Subcutaneous abdominal adipose tissue (tissue), 5 donors: ENCODE data around the gene SLC28A3.
"Not testable (repeated sequence)": the region's sequence is repeated elsewhere in the genome, so short reads cannot be mapped to it uniquely, and the experiment has no call there.

ENCODE experiments used
- H3K27ac ChIP-seq: one replicate; pipeline ENCODE4 v1.7.0; 2013; ENCODE audit warnings: low read depth, mild to moderate bottlenecking, inconsistent platforms, low read length, moderate library complexity
- H3K27me3 ChIP-seq, 5 donors: one replicate each; pipeline ENCODE4 v1.7.0; 2013; ENCODE audit warnings: low read length in 5 of 5, inconsistent platforms in 1 of 5; ENCODE audit not compliant: control insufficient read depth in 5 of 5, insufficient read depth in 4 of 5
- H3K36me3 ChIP-seq, 5 donors: one replicate each; pipeline ENCODE4 v1.7.0; 2013; ENCODE audit warnings: low read length in 5 of 5; ENCODE audit not compliant: control insufficient read depth in 5 of 5, insufficient read depth in 5 of 5
- H3K4me1 ChIP-seq, 5 donors: one replicate each; pipeline ENCODE4 v1.7.0; 2013; ENCODE audit warnings: low read length in 5 of 5, mild to moderate bottlenecking in 3 of 5, moderate library complexity in 1 of 5; ENCODE audit not compliant: control insufficient read depth in 5 of 5, insufficient read depth in 5 of 5
- H3K4me3 ChIP-seq, 5 donors: one replicate each; pipeline ENCODE4 v1.7.0; 2013; ENCODE audit warnings: low read length in 5 of 5, low read depth in 1 of 5
- H3K9ac ChIP-seq, 5 donors: one replicate each; pipeline ENCODE4 v1.7.0; 2013; ENCODE audit warnings: low read length in 5 of 5, mild to moderate bottlenecking in 4 of 5, moderate library complexity in 3 of 5
- H3K9me3 ChIP-seq, 5 donors: one replicate each; pipeline ENCODE4 v1.7.0; 2013; ENCODE audit warnings: low read length in 5 of 5; ENCODE audit not compliant: control insufficient read depth in 5 of 5
- donor health status: healthy.
- donor health status: healthy.
- donor health status: healthy.
- donor health status: healthy.
- donor health status: healthy.

Gene SLC28A3, protein sequence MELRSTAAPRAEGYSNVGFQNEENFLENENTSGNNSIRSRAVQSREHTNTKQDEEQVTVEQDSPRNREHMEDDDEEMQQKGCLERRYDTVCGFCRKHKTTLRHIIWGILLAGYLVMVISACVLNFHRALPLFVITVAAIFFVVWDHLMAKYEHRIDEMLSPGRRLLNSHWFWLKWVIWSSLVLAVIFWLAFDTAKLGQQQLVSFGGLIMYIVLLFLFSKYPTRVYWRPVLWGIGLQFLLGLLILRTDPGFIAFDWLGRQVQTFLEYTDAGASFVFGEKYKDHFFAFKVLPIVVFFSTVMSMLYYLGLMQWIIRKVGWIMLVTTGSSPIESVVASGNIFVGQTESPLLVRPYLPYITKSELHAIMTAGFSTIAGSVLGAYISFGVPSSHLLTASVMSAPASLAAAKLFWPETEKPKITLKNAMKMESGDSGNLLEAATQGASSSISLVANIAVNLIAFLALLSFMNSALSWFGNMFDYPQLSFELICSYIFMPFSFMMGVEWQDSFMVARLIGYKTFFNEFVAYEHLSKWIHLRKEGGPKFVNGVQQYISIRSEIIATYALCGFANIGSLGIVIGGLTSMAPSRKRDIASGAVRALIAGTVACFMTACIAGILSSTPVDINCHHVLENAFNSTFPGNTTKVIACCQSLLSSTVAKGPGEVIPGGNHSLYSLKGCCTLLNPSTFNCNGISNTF

DNA sequence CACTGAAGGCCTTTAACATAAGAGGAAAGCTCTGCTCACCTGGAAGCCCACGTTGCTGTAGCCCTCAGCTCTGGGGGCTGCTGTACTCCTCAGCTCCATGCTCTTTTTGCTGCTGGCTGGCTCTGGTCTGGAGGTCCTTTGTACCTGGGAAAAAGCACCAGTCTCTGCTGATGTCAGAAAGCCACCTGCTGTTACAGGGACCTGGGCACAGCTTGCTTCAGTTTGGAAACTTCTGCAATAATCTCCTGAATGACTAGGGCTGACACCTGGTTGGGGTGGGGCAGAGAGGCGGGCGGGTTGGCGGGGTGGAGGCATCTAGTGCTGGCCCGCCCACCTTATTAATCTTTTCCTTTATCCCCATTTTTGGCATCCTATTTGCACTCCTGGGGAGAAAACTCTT is at the start of gene SLC28A3:
TSS of gene SLC28A3 (minus strand) at position 224 of the 400 bp plus-strand sequence. CDS start at position 99, 125 bp downstream.
- no peaks in the 10 kb centered on the region for H3K9me3 ChIP-seq
- H3K36me3 ChIP-seq, result no peaks in the 10 kb centered on the region
- H3K27ac ChIP-seq, result no peak within 1 kb of the TSS
- no peak within 1 kb of the TSS for H3K4me3 ChIP-seq
- no peak within 1 kb of the TSS for H3K9ac ChIP-seq
- no peaks in the 10 kb centered on the region for H3K4me1 ChIP-seq
- no peaks in the 10 kb centered on the region for H3K27me3 ChIP-seq

DNA sequence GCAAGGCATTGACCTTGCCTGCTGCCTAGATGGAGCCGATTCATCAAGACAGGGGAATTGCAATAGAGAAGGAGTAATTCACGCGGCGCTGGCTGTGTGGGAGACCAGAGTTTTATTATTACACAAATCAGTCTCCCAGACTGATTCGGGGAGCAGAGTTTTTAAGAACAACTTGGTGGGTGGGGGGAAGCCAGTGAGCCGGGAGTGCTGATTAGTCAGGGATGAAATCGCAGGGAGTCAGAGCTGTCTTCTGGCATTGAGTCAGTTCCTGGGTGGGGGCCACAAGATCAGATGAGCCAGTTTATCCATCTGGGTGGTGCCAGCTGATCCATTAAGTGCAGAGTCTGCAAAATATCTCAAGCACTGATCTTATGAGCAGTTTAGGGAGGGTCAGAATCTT is 49.7 kb upstream of the SLC28A3 start:
- not testable (repeated sequence) for H3K4me3 ChIP-seq, H3K9ac ChIP-seq

DNA sequence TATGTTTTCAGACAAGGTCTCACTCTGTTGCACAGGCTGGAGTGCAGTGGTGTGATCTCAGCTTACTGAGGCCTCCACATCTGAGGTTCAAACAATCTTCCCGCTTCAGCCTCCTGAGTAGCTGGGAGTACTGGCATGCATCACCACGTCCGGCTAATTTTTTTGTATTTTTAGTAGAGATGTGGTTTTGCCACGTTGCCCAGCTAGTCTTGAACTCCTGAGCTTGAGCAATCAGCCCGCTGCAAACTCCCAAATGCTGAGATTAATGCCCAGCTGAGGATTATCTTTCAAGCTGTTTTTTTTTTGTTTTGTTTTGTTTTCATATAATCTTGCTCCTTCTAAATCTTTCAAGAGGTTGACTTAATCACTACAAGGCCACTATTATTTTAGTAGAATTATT is 47.3 kb upstream of the SLC28A3 start:
- Histone ChIP-seq H3K4me3 (no peak overlapping the region), H3K27me3 (peaks cover 0 to 2% (median 0%) of the 10 kb centered on the region in 5 donors), H3K9ac (no peak overlapping the region), H3K4me1 (peaks cover 0 to 3% (median 0%) of the 10 kb centered on the region in 5 donors), H3K27ac (no peak overlapping the region), H3K36me3 (no peaks in the 10 kb centered on the region), H3K9me3 (no peaks in the 10 kb centered on the region)

More for the DNA sequence above, 49.7 kb upstream of the SLC28A3 start:
- H3K27ac ChIP-seq, H3K27me3 ChIP-seq, H3K4me1 ChIP-seq, H3K36me3 ChIP-seq, H3K9me3 ChIP-seq: not testable (repeated sequence)

DNA sequence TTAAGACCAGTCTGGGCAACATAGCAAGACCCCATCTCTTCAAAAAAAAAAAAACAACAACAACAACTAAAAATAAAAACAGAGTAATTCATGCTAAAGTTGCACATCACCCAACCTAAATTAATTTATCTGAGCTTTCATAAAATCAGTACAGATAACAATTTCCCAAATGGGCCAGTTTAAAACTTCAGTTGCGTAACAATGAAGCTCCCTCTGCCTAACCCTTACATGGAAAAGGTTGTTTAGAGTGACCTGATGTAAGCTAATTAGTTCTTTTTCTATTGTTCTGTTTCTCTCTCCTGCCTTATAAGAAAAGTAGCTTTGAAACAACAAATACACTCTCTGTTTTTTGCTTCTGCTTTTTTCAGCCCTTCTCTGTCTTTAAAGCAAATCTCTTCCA is 46.2 kb upstream of the SLC28A3 start:
- peaks cover 0 to 2% (median 0%) of the 10 kb centered on the region in 5 donors for H3K27me3 ChIP-seq
- H3K9ac ChIP-seq, result no peak overlapping the region
- H3K4me1 ChIP-seq, result peaks cover 0 to 8% (median 0%) of the 10 kb centered on the region in 5 donors
- H3K9me3 ChIP-seq, result no peaks in the 10 kb centered on the region
- no peak overlapping the region for H3K27ac ChIP-seq
- H3K4me3 ChIP-seq, result no peak overlapping the region
- no peaks in the 10 kb centered on the region for H3K36me3 ChIP-seq

DNA sequence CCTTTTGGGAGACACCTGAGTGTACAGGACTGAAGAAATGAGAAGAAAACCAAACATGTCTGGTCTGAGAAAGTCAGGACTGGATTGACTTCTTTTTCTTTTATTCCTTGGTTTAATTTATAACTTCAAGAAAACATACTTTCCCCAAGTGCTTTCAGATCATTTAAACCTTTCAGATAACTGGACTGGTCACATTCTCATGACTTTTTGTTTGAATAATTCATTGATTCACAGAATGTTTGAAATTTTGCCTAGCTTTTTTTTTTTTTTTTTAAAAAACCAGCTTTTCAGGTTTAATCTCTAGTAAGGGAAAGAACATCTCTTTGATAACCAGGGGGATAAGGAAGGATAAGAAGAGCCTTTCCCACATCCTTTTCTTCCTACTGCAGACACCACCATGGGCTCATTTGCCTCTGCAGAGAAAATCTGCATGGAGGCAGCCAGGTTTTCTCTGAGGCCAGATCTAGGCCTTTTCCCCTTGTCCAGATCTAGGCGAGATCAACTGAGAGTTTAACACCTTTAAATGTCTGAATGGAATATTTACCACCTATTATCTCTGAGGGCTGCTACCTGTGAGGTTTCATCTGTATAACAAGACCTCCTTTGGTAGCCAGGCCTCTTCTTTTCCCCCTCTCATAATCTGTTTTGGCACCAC is 45.0 kb upstream of the SLC28A3 start:
- Histone ChIP-seq H3K27ac (no peak overlapping the region), H3K4me3 (no peak overlapping the region), H3K9ac (no peak overlapping the region), H3K4me1 (peaks cover 0 to 8% (median 0%) of the 10 kb centered on the region in 5 donors), H3K36me3 (no peaks in the 10 kb centered on the region), H3K9me3 (no peaks in the 10 kb centered on the region), H3K27me3 (no peaks in the 10 kb centered on the region)

DNA sequence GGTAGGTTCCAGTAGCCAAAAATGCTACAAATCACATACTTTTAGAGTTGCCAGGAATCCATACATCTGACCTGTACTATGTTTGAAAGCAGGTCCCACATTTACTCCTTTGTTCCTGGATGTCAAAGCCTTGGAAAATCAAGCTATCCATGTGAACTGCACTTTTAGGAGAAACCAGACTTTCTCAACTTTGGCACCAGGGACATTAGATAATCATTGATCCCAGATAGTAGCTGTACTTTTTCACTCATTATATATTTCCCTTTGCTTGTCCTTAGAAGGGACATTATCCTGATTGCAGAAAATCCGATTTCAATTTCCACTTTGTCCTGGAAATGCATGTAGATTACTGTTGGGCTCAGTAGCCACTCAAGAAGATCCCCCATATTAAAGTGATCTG is 44.1 kb upstream of the SLC28A3 start:
- H3K9ac ChIP-seq, result no peak overlapping the region
- H3K9me3 ChIP-seq, result no peaks in the 10 kb centered on the region
- peaks cover 0 to 8% (median 0%) of the 10 kb centered on the region in 5 donors for H3K4me1 ChIP-seq
- no peaks in the 10 kb centered on the region for H3K36me3 ChIP-seq
- no peak overlapping the region for H3K27ac ChIP-seq
- H3K4me3 ChIP-seq, result no peak overlapping the region
- no peaks in the 10 kb centered on the region for H3K27me3 ChIP-seq

DNA sequence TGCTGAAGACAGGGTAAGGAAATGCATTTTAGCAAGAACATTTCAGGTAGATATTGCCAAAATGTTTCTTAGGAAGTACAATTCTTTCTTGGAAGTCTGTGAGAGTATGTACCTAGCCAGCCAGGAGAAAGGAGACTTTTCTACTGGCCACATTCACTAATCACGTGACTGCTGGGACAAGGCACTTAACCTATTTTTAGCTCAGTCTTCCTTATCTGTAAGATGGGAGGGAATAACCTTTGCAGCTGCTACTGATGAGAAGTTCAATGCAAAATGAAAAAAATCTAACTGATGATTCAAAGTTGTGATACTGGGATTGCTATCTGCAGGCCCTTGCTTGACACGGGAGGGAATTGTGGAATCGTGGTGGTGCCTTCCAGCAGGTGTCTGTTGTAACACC is 42.6 kb upstream of the SLC28A3 start:
- Histone ChIP-seq H3K27ac (no peak overlapping the region), H3K9ac (no peak overlapping the region), H3K4me3 (no peak overlapping the region), H3K4me1 (peaks cover 0 to 8% (median 0%) of the 10 kb centered on the region in 5 donors), H3K27me3 (no peaks in the 10 kb centered on the region), H3K36me3 (no peaks in the 10 kb centered on the region), H3K9me3 (no peaks in the 10 kb centered on the region)

DNA sequence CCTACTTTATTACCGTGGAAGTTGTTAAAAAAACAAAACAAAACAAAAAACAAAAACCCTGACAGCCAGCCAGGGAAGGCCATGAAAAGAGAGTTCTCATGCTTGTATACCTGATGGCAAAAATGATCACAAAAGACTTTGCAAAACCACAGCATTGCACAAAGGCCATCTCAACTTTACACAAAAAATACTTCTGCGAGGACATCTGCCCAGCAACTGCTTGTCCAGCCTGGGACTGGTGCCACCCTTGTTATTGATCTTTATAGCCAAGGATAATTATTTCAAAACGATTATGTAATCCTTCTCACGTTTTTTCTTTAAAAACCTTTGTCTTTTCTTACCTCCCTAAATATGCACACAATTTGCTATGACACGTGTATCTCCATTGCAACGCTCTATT is 42.2 kb upstream of the SLC28A3 start:
- Histone ChIP-seq H3K4me3 (no peak overlapping the region), H3K9ac (no peak overlapping the region), H3K27me3 (no peaks in the 10 kb centered on the region), H3K4me1 (peaks cover 0 to 8% (median 0%) of the 10 kb centered on the region in 5 donors), H3K9me3 (no peaks in the 10 kb centered on the region), H3K36me3 (no peaks in the 10 kb centered on the region), H3K27ac (no peak overlapping the region)

DNA sequence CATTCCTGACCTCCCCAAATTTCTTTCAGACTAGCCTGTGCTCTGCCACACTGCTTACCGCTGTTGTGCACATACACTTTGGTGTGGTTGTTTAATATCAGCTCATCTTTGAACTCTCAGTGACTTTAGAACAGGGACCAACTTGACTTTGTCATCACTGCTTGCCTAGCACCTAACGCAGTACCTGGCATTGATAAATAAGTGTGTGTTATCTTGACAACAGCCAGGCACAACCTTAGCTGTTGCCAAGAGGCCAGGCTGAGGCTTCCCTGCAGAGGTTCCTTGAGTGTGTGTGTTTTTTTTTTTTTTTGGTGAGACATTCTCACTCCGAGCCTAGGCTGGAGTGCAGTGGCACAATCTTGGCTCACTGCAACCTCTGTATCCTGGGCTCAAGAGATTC is 41.0 kb upstream of the SLC28A3 start:
- Histone ChIP-seq H3K27me3 (no peaks in the 10 kb centered on the region), H3K36me3 (no peaks in the 10 kb centered on the region), H3K4me3 (no peak overlapping the region), H3K27ac (no peak overlapping the region), H3K4me1 (peaks cover 0 to 8% (median 0%) of the 10 kb centered on the region in 5 donors), H3K9me3 (no peaks in the 10 kb centered on the region), H3K9ac (no peak overlapping the region)

DNA sequence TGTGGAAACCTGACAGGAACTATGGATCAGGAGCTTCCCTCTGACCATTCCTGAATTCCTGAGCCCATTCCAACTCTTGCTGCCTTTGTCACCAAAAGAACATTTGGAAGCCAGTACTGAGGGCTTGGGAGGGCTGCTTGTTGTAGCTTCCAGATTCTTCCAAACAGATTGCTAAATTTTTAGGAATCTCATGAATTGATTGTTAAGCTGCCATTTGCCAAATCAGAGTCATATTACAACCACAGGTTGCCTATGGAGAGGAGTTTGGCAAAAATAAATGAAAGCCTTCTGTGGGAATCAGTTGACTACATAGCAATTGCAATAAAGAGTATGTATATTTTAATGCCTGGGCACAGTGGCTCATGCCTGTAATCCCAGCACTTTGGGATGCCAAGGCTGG is 39.2 kb upstream of the SLC28A3 start:
- Histone ChIP-seq H3K4me1 (peaks cover 0 to 8% (median 0%) of the 10 kb centered on the region in 5 donors), H3K27me3 (no peaks in the 10 kb centered on the region), H3K4me3 (no peak overlapping the region), H3K27ac (no peak overlapping the region), H3K9me3 (no peaks in the 10 kb centered on the region), H3K36me3 (no peaks in the 10 kb centered on the region), H3K9ac (no peak overlapping the region)
